COLO668 (cell line): ENCODE results near the gene SHANK2.
A peak's percentile ranks its signal among the peaks of the same experiment; 100 is the strongest.

Source experiments
- DNase-seq: peaks from one replicate; lab custom pipeline; 2025; ENCODE audit not compliant: unreplicated experiment; lab: John Stamatoyannopoulos, UW

Gene SHANK2

DNA sequence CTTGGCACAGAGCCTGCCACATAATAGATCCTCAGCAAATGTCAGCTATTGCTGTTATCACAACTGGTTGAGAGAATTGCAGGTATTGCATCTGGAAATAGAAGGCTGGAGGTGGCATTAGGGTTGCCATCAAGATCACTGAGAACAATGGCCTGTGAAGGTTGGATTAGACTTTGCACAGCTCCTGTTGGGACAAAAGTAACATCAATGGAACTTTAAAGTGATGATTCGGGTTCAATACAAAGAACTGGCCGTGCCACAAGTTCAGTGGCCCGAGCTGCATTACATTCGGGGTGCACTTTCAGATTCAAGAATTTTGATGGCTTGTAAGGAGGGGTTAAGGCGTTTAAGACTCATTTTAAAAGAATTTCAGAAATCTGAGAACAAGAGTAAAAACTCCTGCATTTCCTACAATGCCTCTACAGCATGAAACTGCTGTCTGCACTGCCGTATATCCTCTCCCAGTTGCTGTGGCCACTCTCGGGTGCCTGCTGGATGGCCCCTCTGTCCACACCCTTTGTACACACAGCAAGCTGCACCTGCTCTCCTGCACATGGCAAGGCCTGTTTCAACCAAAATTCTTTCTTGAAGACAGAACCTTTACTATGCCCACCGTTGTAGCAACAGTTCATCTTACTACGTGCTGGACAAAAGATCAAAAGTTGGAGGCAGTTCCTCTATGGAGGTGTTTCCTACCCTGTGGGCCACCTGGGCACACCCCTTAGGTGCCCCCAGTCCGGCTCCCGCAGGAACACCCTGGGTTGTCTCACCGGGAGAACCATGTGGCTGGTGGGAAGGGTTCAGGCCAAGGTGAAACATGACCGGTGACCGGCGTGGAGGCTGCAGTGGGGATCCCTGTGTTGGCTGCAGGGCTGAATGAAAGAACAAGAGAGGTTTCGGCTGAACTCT is 17.5 kb upstream of the SHANK2 start:
- no peak for DNase-seq

DNA sequence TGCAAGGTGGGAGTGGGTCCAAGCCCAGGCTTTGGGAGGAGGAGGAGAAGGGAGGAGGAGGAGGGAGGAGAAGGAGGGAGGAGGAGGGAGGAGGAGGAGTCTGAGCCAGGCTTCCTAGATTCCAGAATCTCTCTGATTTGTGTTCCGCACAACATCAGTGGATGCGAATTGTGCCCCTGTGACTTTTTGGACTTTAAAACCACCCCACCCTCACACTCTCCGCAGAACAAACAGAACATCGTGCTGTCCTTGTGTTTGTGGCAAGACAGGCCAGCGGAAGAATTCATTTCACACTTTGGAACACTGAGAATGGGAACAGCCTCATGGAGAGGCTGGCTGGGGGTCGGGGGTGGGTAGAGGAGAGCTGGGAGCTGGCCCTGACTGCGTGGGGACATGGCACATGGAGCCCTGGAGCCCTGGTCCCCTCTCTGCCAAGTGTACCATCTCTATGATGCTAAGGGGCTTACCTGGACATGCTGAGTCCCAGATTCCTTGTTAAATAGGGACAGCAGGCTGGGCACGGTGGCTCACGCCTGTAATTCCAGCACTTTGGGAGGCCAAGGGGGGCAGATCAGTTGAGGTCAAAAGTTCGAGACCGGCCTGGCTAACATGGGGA is 16.4 kb upstream of the SHANK2 start:
- DNase-seq = no peak

DNA sequence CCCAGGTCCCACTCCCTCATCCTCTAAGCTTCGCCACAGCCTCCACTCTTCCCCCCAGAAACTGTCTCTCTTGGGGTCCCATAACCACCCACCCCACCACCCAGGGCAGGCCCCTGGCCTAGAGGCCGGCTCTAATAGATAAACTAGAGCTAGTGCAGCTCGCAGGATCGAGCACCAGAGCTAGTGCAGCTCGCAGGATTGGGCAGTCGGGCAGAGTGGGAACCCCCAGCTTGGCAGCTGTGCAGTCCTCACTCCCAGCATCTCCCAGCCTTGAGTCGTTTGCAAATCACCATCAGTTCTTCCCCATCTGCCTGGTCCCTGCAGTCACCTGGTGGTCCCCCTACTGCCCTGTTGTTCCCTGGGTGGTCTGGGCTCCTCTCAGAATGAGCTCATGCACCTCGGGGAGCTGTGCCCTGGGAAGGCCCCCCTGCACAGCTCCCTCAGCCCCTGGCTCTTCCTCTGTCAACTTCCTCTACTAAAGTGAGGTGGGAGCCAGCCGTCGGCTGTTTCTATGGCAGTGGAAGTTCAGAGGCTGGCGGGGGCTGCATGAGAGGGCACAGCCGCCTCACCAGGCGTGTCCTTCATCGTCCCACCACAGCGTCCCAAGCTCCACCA is 15.5 kb upstream of the SHANK2 start:
- DNase-seq = no peak

DNA sequence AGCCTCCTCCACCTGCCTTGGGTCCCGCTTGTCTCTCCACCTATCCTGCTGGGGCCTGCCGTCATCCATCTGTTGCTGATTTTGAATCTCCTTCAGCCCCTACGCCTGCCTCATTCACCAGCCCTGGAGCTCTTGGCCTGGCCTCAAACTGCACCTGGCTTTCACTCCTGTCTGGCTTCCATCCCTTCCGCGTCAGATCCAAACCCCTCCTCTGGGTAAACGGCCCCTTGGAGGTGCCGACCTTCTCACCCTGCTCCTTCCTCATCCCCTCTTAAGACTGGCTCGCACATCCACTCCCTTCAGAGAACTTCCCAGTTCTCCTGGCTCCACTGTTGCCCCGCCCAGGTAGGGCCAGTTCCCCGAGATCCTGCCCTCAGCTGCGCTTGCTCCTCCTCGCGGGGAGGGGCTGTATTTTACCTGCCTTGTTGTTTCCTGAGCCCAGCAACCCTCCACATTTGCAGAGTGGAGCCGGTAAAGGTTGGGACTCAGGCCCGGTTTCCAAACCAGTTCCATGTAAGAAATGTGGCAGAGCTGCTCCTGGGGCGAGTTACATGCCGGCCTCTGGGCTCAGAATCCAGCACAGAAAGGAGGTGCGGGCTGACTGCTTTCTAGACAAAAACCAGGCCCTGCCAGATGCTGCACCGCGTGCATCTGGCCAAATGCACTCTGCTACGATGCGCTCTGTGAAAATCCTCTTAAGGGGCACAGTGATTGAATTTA is 13.9 kb upstream of the SHANK2 start:
- DNase-seq = no peak

DNA sequence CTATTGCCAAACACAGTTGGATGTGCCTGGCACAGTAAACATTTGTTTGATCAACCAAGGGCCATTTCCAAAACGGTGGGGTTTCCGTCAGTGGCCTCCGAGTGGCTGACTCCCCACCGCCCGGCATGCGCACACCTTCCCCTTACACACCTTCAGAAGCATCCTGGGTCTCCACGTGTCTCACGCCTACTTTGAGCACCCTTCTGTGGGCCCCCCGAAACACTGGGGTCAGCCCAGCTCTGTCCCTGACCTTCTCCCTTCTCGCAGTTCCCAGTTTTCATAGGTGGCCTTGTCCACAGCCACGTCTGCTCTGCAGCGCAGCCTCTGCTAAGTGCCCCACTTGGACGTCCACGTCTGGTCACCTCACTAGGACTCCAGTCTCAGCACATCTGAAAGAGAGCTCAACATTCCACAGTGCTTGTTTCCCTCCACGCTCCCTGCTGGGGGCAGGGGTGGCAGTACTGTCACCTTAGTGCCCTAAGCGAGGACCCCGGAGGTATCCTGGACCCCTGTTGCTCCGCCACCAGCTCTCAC is 13.2 kb upstream of the SHANK2 start:
- no peak for DNase-seq

DNA sequence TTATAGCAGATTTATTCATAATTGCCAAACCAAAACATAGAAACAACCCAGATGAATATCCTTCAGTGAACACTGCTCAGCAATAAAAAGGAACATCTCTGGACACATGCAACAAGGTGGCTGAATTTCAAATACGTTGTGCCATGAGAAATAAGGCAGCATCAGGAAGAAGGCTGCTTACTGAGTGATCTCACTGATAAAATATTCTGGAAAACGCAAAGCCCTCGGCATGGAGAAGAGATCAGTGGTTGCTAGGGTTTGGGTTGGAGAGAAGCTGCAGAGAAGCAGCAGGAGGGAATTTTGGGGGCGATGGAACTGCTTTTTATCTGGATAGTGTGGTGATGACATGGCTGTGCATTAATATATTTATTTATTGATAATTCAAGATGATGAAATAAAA is 11.0 kb upstream of the SHANK2 start:
- DNase-seq = no peak

DNA sequence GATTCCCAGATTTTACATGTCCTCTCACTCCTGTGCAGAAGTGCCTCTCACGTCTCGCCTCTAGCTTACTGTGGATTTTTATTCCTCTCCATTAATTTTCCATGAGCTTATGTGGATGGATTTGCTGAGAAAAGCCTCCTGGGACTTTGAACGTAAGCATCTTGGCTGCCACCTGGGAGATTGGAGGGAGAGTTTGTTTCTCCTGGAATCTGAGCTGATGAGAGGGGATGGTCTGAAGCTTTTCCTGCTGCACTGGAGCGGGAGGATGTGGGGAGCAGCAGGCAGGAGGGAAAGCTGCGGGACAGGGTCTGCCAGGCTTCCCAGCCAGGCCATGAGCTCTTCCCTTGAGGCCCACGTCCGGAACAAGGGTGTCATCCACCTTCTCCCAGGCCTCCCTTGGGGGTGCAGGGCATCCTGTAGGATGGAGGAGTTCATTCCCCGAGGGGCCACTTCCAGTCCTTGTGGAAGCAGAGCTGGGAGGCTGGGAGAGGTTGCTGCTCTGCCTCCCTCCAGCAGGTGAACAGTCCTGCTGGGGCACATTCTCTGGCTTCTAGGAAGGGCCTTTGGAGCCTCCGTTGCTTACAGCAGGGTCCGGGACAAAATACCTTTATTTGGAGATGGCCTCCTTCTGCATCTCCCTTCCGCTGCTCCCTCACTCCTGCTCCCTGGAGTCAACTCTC is 3.6 kb upstream of the SHANK2 start:
- DNase-seq = no peak

DNA sequence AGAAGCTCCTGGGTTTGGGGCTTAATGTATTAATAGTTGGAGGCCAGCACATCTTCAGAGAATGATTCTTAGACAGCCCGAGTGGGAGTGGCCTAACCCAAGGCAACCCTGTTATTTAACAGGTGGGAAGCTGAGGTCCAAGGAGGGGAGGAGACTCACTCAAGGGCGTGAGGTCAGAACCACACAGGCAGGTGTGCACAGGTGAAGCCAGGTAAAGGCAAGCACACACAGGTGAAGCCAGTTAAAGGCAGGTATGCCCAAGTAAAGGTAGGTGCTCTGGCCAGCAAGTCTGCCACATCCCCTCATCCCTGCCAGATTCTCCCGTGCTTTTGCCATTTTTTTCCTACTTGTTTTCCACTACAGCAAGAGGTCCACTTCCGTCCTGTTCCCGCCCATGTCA is 2.9 kb upstream of the SHANK2 start:
- no peak for DNase-seq

DNA sequence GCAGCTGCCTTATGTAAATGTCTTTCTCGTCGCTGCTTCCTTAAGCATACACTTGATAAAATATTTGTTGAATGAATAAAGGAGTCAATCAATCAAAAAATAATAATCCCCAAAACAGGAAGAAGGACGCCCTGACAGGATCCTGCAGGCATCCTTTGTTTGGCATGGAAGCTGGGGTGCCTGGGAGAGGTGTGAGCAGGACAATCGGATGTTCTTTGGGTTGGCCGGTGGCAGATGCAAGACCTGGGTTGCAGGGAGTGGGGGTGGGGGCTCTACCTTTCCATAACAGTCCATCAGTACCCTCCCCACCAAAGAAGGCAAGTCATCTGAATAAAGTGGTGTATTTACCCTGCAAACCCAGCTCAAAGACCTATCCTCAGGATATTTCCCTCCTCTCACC is 1.4 kb upstream of the SHANK2 start:
- DNase-seq = no peak

DNA sequence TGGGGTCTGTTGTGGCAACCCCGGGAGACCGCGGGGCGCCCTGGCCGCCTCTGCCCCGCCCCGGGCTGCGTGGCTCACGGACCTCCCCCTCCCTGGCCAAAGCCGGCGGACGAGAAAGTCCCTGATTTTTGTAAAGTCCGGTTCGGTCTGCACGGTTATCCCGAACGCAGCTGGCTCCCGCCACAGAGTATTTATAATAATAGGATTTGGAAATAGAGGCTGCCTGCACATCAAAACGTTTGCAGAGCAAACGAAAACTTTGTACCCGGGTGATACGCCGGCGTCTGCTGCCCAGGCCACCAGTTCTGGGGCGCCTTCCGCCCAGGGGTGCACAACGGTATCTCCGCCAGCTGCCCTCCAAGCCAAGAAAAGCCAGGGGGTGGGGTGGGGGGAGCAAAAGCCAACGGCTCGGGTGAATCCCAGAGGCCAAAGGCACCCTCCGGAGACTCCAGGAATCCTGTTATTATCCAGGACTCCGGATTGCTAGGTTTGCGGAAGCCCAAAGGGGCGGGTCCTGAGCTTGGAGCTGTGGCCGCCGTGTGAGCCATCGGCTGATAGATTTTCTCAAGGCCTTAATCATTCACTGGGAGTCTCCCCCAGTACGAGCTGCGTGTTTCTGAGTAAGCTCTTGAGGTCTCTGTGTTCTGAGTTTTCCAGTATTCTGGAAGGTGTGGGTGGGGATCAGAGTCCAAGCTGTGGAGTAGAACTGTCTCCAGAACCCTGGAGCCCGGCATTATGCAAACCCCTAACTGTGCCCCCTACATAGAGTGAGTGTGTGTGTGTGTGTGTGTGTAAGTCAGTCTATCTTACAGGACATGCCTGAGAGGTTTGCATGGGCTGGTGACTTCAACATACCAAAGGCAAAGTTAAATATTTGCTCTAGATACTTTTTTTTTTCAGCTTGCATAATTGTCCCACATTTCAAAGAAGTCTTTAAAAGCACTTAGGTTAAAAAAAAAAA is 673 bp upstream of the SHANK2 start:
- no peak for DNase-seq

DNA sequence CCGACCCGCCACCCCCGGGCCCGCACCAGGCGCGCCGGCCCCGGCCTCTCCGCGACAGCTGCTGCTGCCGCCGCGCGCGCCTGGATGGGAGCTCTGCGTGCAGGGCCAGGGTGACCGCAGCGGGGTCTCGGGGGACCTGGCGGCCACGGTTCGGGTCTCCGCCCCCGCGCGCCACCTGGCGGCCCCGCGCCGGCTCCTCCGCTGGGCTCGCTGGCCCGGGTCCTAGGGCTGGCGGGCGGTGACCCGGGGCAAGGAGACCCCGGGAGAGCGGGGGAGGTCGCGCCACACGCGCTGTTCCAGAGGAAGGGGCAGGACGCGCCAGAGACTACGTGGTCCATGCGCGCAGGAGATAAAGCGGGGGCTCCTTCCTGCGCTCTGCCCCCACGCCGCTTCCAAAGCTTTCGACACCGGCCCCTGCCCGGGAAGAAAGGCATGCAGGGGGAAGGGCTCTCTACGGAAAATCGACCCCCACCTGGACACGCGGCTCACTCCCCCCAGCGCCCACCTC is 562 bp downstream of the SHANK2 start:
- peak; percentile 2 for DNase-seq

DNA sequence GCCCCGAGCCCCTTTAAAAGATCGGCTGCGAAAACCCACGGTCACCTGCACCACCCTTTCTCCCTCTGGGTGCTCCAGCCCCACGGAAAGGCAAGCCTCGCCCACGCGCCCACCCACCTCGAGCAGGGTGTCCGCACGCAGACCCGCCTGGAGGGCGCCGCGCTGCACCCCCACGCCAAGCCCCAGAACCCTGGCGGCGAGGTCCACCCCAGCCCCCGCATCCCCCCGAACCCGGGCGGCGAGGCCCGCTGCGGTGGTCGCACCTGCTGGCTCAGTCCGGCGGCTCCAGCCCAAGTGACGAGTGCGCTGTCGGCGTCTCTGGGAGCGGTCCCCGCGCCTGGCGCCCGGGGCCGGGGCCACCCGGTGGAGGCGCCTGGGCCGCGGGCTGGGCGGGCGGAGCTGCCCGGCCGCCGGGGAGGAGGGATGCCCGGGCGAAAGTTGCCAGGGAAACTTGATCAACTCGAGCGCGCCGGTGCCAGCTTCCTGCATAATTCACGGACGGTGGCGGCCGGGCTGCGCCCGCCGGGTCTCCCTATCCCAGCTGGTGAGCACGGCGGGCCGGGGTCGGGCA is 1.1 kb downstream of the SHANK2 start:
- no peak for DNase-seq

DNA sequence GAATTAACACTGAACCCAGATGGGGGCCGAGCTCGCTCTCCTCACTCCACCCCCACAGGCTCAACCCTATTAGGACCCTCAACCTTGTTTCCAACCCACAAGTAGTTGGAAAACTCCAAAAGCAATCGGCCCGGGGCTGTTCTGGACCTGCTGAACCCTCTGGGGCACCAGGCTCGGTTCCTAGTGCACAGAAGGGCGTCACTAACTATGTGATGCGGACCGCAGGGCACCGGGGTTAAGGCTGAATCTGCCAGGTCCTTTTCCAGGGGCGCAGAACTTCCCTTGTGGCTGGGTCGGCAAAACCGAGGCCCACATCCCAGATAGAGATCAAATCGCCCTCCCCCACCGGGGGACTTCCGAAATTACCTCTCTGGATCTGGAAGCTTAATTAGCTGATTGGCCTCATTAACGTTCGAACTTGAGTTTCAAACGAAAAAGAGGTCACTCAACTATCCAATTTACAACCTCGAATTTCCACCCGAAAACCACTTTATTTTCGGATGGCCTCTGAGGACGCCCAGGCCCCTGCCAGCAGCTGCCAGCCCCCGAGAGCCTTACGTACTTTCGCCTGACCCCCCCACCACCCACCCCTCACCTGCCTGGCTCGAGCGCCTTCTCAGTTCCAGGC is 1.7 kb downstream of the SHANK2 start:
- no peak for DNase-seq

DNA sequence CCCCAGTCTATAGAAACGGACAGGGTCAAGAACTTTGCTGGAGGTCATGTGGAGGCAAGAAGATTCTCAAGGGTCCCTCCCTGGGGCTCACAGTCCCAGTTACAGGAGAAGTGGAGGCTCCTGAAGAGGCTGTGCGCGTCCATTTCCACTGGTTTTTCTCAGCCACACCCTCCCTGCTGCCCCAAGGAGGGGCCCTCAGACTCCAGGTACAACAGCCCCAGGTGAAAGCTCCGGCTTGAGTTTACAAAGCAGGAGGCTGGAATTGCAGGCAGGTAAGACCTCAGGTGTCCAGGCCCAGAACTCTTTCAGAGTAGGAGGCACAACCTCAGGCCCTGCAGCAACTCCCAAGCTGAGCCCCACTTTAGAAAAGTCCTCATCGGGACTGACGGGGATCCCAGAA is 3.1 kb downstream of the SHANK2 start:
- no peak for DNase-seq

DNA sequence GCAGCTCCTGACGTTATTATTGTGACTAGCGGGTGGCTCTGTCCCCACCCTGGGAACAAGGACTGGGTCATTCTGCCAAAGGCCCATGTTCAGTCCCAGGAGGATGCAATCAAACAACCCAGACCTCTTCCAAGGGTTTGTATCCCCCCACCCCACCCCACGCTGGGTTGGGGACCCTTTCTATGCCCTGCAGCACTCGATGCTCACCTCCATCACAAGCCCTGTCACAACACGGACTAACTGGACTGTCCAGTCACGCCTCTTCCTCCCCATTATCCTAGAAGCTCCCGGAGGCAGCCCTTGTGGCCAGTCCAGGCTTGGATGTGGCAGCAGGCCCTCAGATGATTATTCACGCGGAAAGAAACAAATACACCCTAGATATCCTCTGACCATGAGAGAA is 3.7 kb downstream of the SHANK2 start:
- no peak for DNase-seq

DNA sequence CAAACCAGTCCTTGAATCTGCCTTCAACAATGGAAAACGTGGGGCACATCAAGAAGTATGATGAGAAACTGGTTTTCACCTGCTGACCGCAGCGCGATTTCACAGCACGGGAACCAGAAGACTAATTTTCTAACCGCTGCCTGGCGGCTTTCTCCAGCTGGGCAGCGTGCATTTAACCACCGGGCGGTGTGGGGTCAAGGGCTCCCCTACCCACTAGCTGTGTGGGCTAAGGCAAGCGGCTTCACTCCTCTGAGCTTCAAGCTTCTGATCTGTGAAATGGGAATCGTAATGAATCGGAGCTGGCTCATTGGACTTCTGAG is 4.2 kb downstream of the SHANK2 start:
- no peak for DNase-seq

DNA sequence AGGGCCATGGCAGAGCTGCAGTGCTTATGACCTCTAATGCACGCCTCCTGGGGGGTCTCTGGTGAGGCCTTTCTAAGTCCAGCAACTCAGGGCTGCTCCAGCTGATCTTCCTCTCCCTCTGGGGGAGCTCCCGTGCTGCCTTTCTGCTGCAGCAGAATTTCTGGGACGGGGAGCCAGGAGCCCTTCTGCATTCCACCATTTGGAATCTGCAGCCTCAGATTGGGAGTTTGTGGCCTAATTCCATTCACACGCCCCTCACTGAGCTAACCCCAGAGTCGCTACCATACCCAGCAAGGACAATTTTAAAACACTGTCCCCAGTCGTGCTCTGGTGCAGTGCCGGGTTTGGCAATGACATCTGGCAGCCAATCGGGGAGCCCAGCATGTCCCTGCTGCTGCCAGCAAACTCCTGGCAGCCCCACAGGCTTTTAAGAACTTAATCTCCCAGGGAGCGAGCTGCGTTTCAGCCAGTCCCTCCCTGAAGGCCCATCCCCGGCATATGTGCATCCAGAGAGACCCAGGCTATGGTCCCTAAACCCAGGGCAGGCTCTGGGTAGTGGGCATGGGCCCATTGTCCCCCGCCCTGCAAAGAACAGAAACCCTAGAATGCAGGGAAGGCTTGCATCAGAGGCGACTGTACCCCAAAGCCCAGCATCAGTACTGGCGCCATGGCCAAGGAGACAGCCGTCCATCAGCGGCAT is 4.7 kb downstream of the SHANK2 start:
- no peak for DNase-seq

DNA sequence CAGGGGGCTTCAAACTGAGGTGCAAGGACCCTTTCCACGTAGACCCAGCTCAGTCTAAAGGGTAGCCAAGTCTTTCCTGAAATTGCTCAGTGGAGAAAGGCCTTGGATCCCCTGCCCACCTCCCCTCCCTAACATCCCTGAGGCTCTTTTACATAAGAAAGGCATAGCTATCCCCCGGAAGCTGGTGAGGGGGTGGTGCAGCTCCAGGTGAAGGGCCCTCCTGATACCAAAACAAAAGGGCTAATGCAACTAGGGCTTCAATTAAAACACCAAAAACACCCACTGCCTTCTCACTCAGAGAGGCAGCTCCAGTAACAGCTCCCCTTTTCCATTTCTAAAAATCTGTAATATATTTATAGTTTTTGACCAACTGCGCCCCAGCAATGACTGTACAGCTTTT is 5.8 kb downstream of the SHANK2 start:
- DNase-seq = no peak
